Tibial nerve (tissue), 4 donors: ENCODE measurements around the gene FGF19.
A peak's percentile ranks its signal among the peaks of the same experiment; 100 is the strongest.

Experiments used
- CTCF ChIP-seq, 5 experiments: fragments of 200-600 bp in 3 of 5; fragments of 450-650 bp in 2 of 5; sonication (generic) in 3 of 5; IDR thresholded peaks; one replicate each; pipeline ENCODE4 v1.5.1; 2016 to 2019; ENCODE audit warnings: antibody characterized with exemption in 5 of 5, mild to moderate bottlenecking in 3 of 5, moderate library complexity in 2 of 5
- EP300 ChIP-seq, 2 donors: sonication (generic); formaldehyde crosslinking; IDR thresholded peaks; one replicate each; pipeline ENCODE4 v1.6.1; 2017; ENCODE audit warnings: antibody characterized with exemption in 2 of 2, mild to moderate bottlenecking in 1 of 2
- POLR2A ChIP-seq, 2 donors: fragments of 450-650 bp; IDR thresholded peaks; one replicate each; pipeline ENCODE4 v1.6.1; 2017; ENCODE audit warnings: antibody characterized with exemption in 2 of 2, mild to moderate bottlenecking in 2 of 2, moderate library complexity in 2 of 2

- TF ChIP-seq CTCF (IDR thresholded peaks at IDR 0.05) (peak in 1 of 5 experiments; percentile 56), EP300 (IDR thresholded peaks at IDR 0.05) (peak; percentile 88 to 96), POLR2A (IDR thresholded peaks at IDR 0.05) (peak in 1 of 2 donors; percentile 51)
These were observed 28.7 kb downstream of the FGF19 start, which contains the start of gene LTO1 for GRCh38 chr11:69674886-69675714.
